ENCODE results near the gene OST4.

DNA sequence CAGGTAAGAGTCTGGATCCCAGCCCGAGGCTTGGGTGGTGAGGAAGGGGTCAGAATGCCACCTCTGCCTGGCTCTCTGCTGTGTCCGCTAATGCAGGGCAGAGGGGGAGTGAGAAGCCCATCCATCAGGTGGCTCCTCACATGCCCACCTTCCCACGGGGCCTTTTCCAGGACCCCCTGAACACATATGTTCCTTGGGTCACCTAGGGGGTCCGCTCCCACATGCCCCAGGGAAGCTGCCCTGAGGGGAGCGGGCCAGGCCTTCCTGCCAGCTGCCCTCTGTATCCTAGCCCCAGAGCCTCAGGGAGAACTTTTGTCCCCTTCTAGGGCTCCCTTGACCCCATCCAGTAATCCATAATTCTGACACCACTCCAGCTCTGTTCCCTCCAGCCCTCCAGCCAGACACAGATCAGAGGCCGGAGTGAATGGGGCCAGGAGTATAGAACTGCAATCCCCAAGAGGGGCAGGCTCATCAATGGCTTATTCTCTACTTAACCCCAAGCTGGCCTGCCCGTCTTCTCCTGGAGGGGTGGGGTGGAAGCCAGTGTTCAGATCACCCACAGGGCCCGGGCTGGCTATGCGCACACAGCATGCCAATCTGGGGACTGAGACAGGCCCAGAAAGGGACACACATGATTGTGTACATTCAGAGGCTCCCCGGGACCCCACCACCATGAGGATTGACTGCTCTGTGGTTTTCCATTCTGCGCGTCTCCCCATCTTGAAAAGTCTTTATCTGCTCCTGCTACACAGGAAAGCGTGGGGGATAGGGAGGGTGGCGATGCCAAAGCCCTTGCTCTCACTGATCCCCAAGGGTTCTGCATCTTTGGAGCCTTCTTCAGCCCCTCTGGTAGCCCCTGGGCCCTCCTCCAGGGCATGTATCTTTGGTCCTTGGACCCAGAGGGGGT lies 8.0 kb upstream of the OST4 start:
- no peak for TF ChIP-seq POLR2A (IDR thresholded peaks at IDR 0.05; ENCODE audit: low read length)
- TF ChIP-seq GATA1 (IDR thresholded peaks at IDR 0.05; ENCODE audit: low read depth, low read length), result no peak
